Daoy (cell line): ENCODE data around the gene TBCD. TPM values are rescaled to one million over a fixed set of nuclear protein-coding genes. Genes with fewer than 3 reads are reported as not detected.

ENCODE experiments used
- DNase-seq: peaks from one replicate; pipeline ENCODE4 v3.0.0-alpha.2; 2015; ENCODE audit warnings: low read depth
- total RNA-seq: library from RNA; depleted of rRNA; stranded (reverse); fragments of >200 nt; shearing (Covaris generic); gene quantifications from 2 replicates; pipeline ENCODE4 v1.2.3, GENCODE V29; 2014; rRNA removed

The TBCD gene
- 21.5 and 23.0 TPM in 2 replicates for total RNA-seq

DNA sequence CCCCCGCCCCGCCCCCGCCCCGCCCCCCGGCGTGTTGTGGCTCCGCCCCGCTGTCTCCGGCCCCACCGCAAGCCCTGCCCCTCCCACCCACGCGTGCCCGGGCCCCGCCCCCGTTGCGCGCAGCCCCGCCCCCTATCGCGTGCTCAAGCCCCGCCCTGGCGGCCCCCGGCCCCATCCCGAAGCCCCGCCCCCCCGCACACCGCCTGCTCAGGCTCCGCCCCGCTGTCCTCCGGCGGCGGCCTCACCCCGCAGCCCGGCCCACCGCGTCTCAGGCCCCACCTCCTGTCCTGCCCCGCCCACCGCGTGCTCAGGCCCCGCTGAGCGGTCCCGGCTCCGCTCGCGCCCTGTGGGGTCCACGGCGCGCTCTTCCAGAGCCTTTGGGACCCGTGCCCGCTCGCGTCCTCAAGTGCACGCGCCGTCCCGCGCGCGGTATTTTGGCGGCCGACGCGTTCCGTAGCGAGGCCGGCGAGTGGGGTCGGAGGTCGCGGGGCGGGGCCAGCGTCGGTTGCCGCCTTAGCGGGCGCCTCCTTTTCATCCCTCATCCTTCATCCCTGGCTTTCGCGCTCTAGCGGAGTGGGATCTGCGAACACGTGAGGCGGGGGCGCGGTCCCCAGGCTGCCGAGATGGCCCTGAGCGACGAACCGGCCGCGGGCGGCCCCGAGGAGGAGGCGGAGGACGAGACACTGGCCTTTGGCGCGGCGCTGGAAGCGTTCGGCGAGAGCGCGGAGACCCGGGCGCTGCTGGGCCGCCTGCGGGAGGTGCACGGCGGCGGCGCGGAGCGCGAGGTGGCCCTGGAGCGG, at the start of gene TBCD:
Gene TBCD (plus strand): TSS at position 495 of the 800 bp plus-strand sequence. CDS start 129 bp downstream, at position 624.
- peak; percentile 92 for DNase-seq

DNA sequence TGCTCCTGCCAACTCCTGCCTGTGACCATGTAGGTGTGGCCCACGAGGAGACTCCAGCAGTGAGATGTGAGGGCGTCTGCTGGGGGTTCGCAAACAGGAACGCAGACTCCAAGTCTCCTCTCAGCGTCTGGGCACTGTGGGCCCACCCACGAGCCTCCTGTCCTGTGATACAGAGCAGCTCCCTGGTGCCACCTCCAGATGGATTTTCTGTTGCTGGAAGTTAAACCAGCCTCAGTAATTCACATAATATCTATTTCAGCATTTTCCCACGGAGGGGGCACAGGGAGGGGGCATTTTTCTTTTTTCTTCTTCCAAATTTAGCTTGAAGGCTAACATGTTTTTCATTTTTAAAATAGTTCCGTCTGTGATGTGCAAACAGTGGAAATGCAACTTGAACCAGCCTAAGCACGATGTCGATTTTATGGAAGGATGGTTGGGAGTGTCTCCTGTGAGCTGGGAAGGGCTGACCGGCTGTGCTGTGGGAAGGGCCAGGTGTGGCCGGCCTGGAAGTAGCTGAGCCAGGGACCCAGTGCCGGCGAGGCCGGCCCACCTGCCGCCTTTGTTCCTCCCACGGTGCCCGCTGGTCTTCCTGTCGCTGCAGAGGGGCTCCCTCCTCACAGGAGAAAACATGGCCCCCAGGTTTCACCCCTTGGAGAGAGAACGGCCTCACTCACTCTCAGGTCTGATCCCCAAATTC, 49.5 kb upstream of the TBCD start:
- DNase-seq = no peak

DNA sequence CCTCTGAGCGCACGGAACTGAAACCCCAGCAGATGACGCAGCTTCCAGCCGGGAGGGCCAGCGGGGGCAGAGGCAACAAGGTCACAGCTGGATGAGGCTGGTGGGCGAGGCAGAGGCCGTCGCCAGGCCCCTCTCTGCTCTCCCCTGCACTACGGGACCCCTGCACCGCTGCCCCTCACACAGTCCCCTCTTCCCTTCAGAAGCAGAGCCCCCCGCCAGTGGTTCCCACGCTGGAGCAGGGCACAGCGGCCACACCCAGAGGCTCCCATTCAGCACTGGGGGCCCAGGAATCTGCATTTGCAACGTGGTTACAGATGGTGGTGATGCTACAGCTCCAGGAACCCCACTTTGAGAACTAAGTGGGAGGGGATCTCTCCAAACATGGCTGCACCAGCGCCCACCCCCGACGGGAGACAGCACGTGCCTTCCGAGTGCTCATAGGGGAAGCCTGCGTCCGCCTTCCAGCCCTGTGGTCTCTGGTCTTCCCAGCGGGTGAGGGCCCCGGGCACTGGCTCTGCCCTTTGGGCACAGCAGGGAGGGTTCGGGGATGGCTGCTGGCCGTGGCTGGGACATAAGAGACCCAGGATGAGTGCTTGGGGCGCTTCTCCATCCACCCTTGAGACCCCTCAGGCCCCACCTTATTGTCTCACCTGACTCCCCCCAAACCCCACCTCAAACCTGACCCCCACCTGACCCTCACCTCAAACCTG, 48.7 kb upstream of the TBCD start:
- no peak for DNase-seq

DNA sequence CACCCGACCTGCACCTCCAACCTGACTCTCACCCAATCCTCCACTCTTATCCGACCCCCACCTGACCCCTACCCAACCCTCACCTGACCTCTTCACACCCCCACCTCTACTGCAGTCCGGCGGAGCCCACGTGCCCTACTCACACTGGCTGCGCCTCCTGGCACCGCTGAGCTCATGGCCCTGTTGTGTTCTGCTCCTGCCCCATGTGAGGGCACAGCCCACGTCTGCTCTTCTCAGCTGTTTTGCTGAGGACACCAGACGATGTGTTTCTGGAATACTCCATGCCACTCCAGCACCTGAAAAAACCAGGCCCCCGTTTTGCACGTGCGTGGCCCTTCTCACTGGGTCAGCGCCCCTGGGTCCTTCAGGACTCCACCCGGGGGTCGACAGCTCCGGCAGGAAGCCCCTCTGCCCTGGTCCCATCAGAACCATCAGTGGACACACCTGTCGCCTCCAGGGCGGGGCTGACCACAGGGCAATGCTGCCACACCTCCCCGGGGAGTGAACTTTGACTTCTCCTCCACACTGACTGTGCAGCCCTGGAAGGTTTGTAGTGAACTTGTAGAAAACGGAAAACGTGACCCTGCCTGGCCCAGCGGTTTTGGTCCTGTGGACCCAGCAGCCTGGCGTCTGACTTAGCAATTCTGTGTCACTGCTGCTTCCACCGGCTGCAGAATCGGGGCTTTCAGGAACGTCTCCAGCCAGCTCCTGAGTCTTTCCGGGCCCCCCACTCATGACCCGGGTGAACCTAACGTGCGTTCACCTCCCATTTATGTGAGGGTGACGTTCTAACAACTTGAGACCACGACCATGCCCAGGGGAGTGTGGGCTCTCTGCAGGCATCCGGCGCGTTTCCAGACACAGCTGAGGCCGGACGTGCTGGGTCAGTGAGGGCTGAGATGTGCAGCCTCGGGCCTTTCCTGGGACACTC, 47.7 kb upstream of the TBCD start:
- no peak for DNase-seq

DNA sequence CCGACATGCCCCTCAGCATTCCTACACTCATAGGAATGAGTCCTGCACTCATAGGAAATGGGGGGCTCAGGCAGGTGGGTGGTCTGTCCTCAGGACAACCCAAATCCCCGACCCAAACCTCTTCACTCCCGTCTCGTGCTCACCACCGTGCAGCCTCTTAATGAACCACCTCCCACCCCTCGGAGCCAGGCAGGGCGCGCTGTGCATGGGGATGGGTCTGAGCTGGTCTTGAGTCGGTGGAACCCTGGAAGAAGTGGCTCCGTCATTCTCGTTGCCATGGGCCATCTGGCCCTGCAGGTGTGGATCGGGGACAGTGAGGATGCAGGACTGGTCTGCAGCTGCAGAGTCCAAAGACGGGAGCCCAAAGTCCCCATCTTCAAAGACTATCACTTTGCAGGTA, 47.0 kb upstream of the TBCD start:
- DNase-seq = no peak

DNA sequence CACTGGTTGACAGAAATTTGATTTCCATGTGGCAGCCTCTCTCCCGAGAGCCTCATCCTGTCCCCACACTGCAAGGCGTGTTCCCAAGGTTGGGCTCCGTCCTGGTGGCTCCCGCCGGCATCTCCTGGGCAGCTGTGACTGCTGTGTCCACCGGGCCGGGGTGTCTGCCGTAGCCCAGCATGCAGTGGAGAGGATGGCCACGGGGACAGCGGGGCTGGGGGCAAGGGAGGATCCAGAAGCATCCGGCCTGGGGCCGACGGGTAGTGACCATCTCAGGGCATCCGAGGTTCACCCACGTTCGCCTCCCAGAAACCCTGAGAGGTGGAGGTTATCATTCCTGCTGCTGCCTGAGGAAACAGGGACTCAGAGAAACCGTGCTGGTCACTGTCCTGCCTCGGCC, 46.1 kb upstream of the TBCD start:
- no peak for DNase-seq

DNA sequence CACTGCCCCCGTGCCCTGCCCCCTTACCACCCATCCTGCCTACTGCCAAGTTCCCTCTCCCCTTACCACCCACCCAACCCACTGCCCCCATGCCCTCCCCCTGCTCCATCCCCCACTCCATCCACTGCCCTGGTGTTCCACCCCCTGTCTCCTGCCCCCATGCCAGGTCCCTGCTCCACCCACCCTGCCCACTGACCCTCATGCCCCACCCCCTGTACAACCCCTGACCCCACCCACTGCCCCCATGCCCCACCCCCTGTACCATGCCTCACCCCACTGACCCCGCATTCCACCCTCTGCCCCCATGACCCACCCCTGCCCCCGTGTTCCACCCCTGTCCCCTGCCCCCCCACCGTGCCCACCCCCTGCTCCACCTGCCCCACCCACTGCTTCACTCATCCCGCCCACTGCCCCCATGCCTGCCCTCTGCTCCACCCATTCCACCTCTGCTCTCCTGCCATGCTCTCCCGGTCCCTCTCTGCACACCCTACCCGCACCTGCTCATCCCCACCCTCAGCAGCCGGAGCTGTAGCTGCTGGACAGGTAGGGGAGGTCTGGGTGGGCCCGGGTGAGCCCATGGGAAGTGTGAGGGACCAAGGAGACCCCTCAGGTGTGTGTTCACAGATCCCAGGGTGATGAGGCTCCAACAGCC, 42.7 kb upstream of the TBCD start:
- no peak for DNase-seq

DNA sequence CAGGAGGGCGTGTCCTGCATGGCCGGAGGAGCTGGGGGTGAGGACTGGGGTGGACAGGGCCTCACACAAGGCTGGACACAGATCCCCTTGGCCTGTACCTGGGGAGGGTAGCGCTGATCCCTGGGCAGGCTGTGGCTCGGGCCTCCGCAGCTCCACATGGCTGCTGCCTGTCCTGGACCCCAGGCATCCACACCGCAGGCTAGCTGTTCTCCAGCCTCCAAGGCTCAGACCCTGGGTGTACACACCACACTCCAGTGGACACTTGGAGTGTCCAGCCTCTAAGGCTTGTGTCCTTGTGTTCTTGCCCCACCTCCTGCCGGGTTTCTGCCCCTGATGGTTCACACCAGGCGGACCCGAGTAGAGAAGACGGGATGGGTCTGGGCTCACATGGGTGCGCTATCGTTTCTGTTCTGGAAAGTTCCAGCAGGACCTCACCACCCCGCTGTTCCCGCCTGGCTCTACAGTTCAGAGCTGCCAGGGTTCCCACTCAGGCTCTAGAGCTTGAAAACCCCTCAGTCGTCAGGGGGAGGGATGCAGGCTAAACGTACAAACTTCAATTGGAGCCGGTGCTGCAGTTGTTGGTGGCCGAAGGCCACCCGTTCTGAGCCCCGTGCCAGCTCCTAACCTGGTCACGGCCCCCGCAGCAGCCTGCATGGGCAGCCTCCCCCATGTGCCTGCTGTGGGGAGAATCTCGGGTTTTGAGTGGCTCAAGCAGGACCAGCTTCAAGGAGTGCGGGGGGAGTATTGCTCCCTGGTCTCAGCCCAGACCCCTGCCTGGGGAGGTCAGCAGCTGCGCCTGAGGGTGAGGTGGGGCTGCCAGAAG, 42.0 kb upstream of the TBCD start:
- DNase-seq = no peak

DNA sequence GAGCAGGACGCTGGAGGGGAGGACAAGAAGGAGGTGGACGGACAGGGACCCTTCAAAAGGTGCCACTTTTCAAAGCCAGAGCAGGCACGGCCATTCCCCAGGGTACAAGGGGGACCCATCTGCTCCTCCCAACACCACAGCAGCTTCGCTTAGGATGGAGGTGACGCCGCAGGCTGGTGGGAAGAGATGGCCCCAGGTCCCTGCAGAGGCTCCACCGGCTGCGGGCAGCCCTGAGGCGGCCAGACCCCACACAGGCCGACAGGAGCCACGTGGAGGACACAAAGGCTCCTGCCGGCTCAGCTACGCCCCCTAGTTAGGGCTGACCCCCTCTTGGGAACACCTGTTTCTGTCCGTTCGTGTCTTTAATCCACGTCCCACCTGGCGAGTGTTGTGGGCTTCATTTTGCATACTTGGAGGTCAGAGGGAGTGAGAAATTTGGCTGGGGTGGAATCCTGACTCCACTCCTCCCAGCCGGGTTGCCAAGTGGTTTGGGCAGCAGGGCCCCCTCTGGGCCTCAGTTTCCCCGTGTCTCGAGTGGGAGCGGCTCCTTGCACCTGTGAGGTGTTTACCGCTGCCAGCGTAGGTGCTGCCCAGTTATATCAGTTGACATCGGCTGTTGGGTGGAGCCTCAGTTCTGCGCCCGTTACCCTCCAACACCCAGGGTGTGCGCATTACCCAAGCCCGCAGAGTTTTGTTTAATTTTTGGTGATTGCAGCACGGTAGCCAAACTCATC, 41.2 kb upstream of the TBCD start:
- DNase-seq = no peak

DNA sequence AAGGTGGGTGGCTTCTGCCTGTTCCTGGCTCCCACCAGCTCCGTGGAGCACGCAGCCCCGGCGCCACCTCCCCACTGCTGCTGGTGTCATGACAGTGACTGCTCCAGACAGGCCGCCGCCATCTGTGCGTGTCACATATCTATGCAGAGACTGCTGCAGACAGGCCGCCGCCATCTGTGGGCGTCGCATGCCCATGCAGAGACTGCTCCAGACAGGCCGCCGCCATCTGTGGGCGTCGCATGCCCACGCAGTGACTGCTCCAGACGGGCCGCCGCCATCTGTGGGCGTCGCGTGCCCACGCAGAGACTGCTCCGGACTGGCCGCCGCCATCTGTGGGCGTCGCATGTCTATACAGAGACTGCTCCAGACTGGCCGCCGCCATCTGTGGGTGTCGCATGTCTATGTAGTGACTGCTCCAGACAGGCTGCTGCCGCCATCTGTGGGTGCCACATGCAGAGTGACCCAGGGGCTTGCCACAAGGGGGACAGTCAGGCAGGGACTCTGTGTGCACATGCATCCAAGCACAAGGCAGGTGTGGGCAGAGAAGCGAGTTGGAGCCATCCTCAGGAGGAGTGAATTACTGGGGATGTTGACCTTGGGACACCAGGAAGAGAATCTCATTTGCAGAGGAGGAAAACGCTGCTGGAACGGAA, 38.7 kb upstream of the TBCD start:
- DNase-seq = no peak

DNA sequence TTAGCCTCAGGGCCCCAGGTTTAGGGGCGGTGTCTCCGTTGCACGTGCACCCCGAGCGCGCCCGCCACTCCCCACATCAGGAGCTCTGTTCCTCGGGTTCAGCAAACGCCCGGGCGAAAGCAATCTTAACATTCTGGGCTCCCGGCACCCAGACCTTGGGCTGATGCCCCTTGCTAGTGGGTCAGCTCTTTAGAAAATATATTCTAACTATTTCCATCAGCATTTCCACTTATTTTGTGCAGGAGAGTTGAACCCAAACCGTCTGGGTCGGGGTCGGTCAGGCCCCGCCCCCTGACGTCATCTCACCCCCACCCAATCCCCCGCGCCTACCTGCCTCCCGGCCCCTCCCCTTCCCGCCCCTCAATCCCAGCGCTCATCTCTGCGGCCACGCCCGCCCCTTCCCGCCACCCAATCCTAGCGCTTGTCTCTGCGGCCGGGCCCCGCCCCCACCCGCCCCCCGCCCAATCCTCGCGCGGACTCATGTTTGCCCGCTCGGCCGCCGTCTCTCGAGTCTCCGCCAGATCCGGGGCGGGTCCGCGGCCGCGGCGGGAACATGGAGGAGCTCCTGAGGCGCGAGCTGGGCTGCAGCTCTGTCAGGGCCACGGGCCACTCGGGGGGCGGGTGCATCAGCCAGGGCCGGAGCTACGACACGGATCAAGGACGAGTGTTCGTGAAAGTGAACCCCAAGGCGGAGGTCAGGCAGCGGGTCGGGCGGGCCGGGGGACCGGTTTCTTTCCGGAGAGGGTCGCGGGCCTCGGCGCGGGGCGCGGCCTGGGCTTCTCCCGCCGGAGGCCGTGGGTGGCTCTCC, 35.5 kb upstream of the TBCD start, which contains the start of gene FN3KRP:
Gene FN3KRP (plus strand): TSS at position 504 of the 808 bp plus-strand sequence. CDS start 50 bp downstream, at position 554.
- DNase-seq = peak; percentile 93

DNA sequence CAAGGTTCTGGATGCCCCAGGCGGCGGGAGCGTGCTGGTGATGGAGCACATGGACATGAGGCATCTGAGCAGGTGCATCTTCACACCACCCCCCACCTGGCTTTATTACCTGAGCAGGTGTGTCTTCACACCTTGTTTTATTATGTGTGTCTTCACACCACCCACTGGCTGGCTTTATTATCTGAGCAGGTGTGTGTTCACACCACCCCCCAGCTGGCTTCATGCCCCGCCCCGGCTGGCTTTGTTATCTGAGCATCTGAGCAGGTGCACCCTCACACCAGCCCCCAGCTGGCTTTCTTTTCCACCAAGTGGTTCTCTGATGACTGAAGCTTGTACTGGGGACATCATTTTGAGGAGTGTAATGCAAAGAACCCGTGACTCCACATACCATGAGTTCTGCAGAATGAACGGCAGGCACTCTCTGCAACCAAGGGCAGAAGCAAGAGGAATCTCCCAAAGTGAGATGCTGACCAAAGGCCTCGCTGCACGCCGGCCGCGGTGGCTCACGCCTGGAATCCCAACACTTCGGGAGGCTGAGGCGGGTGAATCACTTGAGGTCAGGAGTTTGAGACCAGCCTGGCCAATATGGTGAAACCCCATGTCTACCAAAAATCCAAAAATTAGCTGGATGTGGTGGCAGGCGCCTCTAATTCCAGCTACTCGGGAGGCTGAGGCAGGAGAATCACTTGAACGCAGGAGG, 32.7 kb upstream of the TBCD start:
- no peak for DNase-seq

DNA sequence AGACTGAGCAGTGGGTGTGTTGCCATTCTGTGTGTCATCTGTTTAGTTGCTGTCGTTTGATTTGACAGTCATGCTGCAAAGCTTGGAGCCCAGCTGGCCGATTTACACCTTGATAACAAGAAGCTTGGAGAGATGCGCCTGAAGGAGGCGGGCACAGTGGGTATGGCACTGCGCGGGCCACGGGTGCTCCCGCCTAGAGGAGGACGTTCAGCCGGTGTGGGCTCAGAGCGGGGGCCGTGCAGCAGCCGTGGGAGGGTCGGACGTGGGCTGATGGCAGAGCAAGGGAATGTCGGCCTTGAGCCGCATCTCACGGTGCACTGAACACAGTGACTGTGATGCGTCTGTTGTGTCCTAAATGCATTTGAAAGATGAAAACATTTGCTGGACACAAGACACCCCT, 31.7 kb upstream of the TBCD start:
- DNase-seq = no peak

DNA sequence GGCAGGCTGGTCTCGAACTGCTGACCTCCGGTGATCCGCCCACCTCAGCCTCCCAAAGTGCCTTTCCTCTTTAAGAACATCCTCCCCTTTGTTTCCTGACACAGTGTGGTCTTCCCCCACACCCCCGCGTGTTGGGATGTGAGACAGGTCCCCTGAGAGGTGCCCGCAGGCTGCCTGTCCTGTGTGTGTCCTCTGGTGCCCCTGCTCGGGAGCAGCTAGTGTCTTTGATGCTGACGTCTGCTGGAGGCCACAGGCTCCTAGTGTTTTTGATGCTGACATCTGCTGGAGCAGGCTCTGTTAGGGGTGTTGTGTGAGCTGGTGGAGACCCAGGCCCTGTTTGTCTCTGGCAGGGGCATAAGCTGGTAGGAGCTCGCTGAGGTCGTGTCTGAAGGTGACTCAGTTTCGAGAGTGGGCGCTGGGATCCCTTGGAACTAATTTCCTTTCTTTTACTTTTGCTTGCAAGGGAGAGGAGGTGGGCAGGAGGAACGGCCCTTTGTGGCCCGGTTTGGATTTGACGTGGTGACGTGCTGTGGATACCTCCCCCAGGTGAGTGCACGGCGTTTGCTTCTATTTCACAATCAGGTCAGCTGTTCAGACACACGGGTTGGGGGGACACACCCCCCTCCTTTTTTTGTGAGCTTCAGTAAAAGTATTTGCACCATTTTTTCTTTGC, 29.4 kb upstream of the TBCD start:
- no peak for DNase-seq

DNA sequence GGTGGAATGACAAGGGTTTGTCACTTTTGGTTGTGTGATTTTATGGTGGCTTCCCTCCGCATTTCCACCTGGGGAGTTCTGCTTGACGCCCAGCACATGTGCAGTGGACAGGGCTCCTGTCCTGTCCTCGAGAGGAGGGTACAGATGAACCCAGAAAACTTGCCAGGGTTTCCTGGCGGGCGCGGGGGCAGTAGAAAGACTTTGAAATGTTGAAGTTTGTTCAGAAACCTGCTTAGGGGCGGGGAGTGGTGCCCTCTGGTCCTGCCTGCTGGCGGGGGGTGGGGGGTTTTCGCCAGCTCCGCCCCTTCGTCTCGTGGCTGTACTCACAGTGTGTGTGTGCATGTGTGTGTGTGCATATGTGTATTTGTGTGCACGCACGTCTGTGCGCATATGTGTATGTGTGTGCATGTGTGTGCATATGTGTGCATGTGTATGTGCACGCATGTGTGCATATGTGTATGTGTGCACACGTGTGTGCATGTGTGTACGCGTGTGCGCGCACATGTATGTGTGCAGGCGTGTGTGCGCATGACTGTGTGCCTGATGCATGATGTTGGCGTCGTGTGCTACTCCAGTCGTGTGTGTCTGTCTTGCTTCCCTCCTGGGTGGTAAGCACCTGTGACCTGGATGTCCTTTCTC, 28.6 kb upstream of the TBCD start:
- DNase-seq = no peak

DNA sequence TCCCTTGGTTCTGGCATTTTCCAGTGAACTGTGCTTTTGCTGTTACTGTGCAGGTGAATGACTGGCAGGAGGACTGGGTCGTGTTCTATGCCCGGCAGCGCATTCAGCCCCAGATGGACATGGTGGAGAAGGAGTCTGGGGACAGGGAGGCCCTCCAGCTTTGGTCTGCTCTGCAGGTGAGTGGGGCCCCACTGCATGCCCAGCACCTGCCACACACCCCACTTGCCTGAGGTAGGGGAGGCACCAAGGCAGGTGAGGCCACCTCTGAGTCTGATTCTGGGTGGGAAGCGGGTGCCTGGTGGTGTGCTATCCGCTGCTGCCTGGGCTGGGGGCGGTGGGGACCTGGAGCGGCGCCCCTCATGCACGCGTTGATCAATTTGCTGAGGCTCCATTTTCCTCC, 25.4 kb upstream of the TBCD start:
- DNase-seq = no peak
